Activated T-cell treated with anti-CD3 and anti-CD28 coated beads, Interleukin-2, amount 50 U/mL, for 1 hour (primary cell): ENCODE data around the gene JUNB.
"Not testable (repeated sequence)": the region's sequence is repeated elsewhere in the genome, so short reads cannot be mapped to it uniquely, and the experiment has no call there.

ENCODE experiments used
- DNase-seq: peaks from one replicate; pipeline ENCODE4 v3.0.0-alpha.2; 2020

The JUNB gene

GRCh38 chr19:12789904-12790619, 1.2 kb upstream of the JUNB start:
- peak; percentile 91 for DNase-seq

GRCh38 chr19:12790628-12791344, 500 bp upstream of the JUNB start:
- no peak for DNase-seq

DNA sequence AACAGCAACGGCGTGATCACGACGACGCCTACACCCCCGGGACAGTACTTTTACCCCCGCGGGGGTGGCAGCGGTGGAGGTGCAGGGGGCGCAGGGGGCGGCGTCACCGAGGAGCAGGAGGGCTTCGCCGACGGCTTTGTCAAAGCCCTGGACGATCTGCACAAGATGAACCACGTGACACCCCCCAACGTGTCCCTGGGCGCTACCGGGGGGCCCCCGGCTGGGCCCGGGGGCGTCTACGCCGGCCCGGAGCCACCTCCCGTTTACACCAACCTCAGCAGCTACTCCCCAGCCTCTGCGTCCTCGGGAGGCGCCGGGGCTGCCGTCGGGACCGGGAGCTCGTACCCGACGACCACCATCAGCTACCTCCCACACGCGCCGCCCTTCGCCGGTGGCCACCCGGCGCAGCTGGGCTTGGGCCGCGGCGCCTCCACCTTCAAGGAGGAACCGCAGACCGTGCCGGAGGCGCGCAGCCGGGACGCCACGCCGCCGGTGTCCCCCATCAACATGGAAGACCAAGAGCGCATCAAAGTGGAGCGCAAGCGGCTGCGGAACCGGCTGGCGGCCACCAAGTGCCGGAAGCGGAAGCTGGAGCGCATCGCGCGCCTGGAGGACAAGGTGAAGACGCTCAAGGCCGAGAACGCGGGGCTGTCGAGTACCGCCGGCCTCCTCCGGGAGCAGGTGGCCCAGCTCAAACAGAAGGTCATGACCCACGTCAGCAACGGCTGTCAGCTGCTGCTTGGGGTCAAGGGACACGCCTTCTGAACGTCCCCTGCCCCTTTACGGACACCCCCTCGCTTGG, 966 bp downstream of the JUNB start:
- DNase-seq, result peak; percentile 75

DNA sequence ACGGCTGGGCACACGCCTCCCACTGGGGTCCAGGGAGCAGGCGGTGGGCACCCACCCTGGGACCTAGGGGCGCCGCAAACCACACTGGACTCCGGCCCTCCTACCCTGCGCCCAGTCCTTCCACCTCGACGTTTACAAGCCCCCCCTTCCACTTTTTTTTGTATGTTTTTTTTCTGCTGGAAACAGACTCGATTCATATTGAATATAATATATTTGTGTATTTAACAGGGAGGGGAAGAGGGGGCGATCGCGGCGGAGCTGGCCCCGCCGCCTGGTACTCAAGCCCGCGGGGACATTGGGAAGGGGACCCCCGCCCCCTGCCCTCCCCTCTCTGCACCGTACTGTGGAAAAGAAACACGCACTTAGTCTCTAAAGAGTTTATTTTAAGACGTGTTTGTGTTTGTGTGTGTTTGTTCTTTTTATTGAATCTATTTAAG, 1.6 kb downstream of the JUNB start:
- peak; percentile 67 for DNase-seq

DNA sequence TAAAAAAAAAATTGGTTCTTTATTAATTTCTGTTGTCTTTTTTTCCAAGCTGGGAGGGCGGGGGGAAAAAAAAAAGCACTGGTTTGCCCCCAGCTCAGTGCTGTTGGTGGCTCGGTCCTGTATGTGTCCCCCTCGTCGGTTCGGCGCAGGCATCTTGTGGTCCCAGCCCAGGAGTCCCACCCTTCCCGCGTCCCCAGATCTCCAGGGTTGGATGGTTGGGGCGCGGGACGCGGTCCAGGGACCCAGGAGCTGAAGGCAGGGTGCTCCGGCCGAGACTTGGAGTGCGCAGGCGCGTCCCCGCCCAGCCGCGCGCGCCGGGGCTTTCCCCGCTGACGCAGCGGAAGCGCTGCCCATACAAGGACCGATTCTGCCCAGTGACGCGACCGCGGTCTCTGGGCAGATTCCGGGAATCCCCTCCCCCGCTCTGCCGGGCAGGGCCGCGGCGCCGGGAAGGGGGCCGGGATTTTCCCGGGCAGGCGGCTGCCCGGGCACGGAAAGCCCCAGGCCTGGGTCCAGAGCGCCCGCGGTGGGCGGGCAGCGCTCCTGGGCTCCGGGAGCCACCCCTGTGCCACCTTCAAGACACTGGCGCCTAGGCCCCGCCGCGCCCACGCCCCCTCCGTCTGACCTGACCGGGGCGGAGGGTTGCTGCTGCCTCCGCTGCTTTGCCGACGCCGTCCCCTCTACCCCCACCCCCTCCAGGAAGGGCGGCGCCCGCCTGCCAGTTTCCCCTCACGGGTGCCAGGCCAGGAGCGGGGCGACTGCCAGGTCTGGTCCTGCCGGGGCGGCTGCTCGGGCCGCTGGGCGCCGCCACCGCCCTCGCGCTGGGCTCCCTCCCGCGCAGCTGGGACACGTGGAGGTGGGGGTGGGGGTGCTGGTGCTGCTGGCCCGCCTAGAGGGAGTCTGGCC, 2.3 kb downstream of the JUNB start:
- peak; percentile 97 for DNase-seq

- DNase-seq, result peak; percentile 47
Observed at GRCh38 chr19:12794196-12794941, 3.1 kb downstream of the JUNB start.

GRCh38 chr19:12794971-12795381, 3.7 kb downstream of the JUNB start:
- peak; percentile 44 for DNase-seq

DNA sequence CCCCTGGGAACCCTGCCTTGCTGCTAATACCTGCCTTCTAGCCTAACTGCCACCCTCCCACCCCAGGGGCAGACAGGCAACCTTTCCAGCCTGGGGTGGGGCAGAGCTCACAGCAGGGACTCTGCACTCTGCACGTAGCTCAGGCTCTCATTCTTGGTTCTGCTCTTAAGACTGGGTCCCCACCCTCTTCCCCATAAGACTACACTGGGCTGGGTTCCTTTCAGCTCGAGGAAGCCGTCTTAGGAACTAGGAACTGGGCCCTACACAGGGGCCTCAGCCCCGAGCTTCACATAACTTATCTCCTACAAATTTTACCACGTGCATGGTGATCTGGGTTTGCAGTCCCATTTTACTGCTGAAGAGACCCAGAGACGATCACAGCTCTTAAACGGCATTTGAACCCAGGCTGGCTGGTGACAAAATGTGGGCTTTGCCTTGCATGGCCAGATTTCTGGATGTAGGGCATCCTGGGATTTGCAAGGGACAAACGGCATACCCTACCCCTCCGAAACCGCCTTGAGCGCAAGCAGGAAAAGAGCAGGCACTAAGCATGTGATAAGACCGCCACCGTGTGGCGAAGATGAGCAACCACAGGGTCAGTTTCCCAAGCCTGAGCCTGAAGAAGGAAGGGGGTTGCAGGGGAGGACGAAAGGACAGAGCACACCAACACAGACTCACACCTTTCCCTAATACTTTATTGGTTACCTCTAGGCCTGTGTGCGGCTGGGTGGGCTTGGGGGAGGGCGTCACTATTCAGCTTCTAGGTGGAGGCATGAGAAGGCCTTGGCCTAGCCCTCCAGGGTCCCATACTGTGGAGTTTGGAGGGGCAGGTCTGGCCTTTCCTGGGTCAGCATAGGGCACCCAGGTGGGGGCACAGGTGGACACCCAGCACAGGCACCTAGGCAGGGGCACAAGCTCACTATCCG, 5.1 kb downstream of the JUNB start:
- DNase-seq, result peak; percentile 80

GRCh38 chr19:12797141-12797587, 5.9 kb downstream of the JUNB start:
- no peak for DNase-seq

- not testable (repeated sequence) for DNase-seq
Observed at GRCh38 chr19:12797607-12798006, 6.3 kb downstream of the JUNB start.

DNA sequence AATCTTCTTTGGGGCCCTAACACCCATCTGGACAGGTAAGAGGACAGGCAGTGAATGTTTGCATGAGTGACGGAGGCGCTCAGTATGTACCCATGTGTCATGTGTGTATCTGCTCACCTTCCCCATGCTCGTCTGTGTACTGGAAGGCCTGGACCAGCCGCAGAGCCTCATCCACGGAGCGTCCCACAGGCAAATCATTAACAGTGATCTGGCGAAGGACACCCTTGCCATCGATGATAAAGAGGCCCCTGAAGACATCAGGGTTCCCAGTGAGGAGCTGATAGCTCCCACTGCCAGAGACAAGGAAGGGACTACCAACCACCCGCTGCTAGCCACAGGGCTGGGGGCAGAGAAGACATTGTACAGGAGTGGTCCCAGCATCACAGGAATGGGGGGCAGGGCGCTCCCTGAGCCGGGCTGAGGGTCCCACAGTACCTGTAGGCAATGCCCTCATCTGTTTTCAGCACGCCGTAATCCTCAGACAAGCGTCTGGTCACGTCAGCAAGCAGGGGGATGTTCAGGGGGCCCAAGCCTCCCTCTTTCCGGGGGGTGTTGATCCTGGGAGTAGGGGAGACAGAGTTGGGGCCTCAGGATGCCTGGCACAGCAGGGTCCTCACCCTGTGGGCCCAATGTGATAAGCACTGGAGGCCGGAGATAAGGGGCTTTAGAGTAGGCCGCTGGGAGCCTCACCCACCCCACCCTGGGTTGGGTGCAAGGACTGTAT, 8.6 kb downstream of the JUNB start:
- DNase-seq, result no peak

- no peak for DNase-seq
Observed at GRCh38 chr19:12800466-12800770, 9.1 kb downstream of the JUNB start.

DNA sequence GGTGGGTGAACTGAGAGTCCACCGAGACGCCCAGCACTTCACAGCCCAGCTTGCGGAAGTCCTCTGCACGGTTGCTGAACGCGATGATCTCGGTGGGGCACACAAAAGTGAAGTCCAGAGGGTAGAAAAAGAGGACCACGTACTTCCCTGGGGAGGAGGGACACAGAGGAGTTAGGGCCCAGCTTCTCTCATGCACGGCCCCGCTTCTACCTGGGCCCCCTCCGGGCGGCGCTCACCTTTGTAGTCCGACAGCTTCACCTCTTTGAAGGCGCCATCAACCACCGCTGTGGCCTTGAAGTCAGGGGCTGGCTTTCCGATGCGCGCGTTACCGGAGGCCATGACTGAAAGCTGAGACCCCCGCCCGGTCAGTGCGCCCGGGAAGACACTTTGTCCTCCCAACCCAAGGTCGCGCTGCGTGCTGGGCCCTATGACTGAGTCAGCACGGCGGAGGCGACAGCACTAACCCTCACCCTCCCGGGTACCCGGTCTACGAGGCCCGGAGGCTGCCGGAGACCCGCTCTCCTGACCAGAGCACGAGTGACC, 9.7 kb downstream of the JUNB start:
- DNase-seq, result peak; percentile 39

DNA sequence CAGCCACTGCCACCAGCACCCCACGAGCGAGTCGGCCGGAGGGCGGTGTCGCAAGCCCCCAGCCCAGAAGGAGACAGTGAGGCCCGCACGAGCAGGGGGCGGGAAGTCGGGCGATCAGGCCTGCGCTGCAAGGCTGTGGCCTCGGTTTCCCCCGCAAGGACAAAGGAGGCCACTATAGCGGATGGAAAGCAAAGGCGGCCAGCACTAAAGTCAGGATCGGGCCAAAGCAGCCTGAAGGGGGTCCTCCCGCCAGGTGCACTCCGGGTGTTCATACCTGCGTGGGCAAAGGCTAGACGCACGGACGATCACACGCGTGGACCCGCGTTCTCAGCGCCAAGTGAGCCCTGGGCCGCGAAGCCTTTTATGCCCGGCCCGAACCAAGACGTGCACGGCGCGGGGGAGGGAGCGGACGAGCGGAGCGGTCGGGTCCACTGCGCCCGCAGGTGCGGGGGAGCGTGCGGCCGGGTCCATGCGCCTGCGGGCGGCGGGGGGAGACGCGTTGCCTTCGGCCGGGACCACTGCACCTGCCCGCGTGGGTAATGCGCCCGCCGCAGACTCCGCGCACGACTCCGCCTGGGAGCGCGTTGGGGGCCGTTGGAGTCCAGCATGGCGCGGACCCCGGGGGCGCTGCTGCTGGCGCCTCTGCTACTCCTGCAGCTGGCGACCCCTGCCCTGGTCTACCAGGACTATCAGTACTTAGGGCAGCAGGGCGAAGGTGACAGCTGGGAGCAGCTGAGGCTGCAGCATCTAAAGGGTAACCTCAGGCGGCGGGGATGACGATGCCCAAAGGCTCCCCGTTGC, 10.4 kb downstream of the JUNB start, which contains the start of the genes PRDX2 and THSD8:
TSS of gene PRDX2 (minus strand) at position 335 of the 801 bp plus-strand sequence. CDS start 539 bp downstream, outside the sequence.
TSS of gene THSD8 (plus strand) at position 604 of the 801 bp plus-strand sequence. CDS start at position 607, 3 bp downstream.
- peak; percentile 77 for DNase-seq

DNA sequence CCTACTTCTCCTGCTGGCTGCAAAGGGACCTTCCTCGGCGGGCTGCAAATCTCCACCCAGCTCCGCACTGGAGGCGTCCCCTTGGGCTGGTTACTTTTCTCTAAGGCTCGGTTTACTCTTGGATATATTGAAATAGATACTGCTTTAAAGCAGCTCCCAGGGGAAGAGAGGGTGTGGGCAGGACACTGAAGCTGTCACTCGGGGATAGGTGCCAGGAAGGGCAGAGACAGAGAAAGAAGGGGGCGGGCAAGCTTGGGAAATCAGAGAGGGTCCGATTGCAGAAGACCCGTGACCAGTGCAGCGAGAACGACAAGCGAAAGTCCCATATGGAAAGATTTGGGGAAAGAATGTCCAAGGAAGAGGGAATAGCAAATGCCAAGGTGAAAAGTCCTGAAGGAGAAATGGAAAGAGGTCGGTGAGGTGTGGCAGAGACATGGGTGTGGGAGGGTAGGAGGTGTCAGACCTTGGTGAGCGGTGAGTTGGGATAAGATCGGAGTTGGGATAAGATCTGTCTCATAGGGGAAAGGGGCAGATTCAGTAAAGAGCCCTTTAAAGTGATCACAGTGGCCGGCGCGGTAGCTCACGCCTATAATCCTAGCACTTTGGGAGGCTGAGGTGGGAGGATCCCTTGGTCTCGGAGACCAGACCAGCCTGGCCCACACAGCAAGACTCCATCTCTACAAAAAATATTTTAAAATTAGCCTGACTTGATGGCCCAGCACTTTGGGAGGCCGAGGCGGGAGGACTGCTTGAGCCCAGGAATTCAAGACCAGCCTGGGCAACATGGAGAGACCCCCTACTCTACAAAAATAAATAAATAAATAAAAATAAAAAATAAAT, 11.2 kb downstream of the JUNB start:
- DNase-seq, result no peak

DNA sequence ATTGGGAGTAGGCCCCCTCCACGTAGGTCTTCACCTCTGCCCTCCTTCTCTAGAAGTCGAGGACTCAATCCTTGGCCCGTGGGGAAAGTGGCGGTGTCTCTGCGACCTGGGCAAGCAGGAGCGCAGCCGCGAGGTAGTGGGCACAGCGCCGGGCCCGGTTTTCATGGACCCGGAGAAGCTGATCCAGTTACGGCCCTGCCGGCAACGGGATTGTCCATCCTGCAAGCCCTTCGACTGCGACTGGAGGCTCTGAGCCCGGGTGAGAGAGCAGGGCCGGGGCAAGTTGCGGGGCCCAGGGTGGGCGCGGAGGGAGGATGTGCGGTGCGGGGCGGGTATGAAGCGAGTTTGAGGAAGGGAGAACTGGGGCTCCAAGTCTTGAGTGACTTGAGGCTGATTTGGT, 12.8 kb downstream of the JUNB start:
- no peak for DNase-seq
